Fibroblast of skin of back (primary cell): Measurements from ENCODE around the gene MAP4K4.

Experiments used
- DNase-seq: peaks from one replicate; pipeline ENCODE4 v3.0.0-alpha.2; 2013

The MAP4K4 gene

DNA sequence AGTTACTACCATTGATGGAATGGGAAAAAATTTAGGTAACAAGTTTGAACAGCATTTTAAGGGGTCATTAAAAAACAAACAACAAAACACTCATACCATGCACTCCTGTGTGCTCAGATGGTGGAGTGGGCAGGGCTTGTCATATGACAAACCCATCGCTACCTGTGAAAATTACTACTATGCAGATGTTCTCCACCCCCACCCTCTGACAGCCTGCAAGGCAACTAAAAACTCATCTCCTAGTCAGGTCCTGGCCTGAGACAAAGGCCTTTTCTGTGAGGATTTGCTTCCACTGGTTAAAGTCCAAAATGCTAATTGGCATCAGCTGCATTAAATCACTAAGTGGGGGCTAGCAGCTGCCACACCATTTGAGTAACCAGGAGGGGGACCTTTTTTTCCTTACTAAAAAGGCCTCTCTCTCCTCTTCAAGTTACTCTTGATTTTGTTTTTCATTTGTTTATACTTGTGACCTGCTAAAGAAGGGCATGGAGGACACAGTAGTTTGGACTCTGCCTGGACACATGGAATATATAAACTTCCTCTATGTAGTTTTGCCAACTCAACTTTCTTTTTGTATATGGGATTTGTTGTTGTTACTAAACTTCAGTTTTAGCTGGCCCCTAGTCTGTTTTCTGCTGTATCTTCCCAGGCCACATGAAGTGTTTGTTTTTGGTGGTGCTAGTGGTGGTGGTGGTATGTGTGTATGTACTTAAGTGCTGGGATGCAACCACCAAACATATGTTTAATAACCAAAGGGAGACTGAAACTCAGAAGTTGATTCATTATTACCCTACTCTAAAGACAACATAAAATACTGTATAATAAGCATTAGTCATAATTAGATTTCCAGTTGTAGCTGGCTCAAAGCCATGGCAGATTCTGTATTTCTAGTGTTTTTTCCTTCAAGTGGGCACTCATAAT, 121.3 kb downstream of the MAP4K4 start:
- DNase-seq = peak; percentile 84

DNA sequence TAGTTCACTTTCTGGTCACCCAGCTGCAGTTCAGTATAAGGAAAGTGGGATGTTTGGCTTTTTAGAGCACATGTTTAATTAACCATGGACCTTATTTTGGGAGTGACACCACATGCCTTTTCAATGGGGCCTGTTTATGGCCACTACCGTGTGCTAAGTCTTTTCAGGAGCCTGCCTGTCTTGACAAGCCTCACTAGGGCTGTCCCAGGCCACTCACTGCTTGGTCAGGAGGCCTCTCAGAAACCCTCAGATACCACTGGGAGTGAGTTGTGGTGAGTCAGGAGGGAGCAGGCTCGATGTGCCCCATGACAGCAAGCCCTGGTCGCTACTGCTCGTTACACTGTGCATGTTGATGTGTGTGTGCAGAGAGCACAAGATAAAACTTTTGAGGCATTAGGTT, 123.0 kb downstream of the MAP4K4 start:
- DNase-seq = peak; percentile 80

DNA sequence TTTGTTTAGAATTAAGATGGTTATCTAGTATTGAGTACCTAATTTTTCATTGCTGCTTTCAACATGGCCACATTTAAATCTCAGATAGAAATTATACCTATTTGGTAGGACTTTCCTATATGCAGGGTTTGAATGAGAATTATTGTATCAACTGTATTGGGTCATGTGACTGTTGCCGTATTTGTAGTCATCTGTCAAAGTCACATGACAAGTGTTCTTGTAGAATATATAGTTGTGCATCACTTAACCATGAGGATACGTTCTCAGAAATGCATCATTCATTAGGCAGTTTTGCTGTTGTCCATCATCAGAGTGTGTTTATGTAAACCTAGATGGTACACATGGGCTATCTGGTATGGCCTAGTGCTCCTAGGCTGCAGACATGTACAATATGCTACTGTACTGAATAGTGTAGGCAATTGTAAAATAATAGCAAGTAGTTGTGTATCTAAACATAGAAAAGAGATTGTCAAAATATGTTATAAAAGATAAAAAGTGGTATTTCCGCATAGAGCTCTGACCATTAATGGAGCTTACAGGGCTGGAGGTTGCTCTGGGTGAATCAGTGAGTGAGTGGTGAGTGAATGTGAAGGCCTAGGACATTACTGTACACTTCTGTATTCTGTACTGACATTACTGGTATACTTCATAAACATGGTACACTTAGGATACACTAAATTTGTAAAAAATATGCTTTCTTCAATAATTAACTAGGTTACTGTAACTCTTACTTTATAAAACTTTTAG, 123.7 kb downstream of the MAP4K4 start:
- DNase-seq = no peak

DNA sequence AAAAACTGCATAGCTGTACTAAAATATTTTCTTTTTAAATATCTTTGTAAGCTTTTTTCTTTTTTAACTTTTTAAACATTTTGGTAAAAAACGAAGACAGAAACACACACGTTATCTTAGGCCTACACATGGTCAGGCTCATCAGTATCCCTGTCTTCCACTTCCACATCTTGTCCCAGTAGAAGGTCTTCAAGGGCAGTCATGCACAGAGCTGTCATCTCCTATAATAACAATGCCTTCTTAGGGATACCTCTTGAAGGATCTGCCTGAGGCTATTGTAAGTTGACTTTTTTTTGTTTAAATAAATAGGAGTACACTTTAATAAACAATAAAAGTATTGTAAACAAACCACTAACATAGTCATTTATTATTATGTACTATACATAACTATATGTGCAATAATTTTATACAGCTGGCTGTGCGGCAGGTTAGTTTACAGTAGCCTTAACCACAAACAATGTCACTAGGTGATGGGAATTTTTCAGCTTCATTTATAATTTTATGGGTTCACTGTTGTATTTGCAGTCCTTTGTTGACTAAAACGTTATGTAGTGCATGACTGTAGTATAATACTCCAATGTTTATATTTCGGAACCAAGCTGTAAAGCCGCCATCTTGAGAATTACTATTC, 124.4 kb downstream of the MAP4K4 start:
- DNase-seq = no peak

DNA sequence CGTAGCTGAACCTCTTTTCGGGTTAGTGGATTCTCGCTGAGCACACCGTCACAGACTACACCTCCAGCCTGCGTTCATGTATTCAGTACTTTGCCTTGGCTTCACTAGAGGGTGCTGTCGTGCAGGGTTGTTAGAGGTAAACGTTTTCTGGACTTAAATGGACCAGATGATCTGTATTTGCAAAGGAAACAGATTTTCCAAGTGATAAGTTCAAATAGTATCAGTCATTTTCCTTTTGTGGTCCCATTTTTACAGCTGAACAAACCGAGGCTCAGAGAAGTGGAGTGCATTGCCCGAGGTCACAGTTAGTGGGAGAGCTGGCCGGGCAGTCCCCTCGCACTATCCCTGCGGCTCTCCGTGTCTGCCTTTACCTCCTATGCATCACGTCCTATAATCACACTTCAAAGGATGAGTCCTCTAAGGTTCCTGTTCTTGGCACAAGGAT, 125.9 kb downstream of the MAP4K4 start:
- DNase-seq = peak; percentile 56

DNA sequence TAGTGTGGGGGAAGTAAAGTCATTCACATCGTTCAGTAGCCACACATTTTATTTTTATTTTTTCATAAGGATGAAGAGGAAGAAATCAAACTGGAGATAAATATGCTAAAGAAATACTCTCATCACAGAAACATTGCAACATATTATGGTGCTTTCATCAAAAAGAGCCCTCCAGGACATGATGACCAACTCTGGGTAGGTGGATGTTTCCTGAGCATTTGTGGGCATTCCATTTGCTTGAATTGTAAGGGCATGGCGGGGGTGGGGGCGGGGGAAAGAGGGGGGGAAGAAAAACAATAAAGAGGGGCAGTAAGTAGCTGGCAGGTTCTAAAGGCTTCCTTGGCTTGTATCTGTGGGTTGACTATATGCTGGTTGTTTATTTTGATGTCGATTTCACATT, 126.4 kb downstream of the MAP4K4 start:
- DNase-seq = no peak

DNA sequence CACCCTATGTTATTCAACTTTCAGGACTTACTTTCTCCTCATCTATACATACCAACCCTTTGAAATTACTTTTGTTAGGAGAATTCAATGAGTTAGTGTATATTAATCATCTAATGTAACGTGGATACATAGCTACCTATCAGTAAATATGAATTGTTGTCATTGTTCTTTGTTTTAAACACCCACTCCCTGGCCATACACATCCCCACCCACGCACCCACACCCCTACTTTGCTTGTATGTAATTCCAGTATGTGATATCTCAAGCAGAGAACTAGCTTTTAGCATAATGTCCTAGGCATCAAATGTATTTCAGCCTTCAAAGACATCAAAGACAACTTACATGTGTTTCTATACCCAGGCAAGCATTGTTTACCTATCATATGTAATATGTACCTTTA, 129.2 kb downstream of the MAP4K4 start:
- DNase-seq = no peak

DNA sequence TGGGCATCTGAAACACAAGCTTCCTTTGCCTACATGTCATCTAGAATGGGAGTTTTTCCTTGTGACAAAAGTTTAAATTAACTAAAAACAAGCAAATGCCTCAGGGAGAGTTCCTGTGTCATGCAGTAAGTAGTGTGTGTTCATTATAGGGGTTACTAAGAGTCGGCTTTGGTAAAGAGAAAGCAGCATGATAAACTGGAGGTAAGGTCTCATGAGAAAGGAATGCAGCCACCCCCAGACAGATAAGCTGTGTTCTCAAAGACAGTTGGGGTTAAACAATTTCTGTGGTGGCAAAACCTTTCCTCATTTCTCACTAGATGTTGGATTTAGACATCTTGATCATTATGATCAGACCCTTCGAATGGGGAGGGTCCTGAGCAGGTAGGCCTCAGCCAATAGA, 129.7 kb downstream of the MAP4K4 start:
- peak; percentile 94 for DNase-seq

DNA sequence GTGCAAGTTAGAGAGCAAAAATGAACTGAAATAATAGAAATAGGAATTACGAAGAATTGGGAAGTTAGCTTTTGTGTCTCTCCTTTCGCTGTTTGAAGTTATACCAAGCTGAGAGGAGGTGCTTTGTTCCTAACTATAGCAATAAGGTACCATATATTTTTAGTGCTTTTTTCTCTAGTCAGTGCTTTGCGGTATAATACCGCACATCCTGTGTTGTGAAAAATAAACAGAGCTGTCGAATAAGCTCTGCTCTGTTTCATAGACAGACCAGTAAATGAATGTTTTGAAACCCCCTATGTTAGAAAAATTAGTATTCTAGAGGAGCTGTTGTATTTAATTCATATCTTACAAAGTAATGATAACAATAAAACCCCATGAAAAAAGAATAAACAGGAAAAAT, 130.8 kb downstream of the MAP4K4 start:
- DNase-seq = no peak

DNA sequence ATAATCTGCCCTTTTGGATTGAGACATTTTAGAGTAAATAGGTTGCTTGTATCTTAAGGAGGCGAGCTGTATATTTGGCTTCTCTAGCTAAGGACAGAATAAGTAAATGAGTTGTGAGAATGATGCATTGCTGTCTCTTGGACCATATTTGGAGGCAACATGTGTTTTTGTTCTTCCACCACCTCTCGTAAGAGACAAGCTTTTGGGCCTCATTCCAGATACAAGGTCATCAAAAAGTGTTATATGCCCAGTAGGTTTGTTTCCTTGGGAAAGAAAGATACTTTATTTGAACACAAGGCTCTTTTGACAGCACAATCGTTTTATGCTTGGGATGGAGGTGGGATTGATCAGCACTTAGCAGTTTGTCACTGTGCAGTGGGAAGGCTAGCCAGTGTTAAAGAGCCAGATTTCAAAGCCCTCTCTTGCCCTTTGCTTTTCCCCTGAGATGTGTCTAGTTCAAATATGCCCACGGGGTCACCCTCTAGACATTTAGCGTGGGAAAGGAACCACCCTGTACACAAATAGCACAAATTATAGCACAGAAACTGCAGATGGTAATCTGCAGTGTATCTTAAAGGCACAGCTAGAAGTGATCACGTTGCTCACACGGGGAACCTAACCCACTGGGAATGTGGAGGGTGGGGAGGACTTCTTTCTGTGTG, 131.3 kb downstream of the MAP4K4 start:
- DNase-seq = no peak

DNA sequence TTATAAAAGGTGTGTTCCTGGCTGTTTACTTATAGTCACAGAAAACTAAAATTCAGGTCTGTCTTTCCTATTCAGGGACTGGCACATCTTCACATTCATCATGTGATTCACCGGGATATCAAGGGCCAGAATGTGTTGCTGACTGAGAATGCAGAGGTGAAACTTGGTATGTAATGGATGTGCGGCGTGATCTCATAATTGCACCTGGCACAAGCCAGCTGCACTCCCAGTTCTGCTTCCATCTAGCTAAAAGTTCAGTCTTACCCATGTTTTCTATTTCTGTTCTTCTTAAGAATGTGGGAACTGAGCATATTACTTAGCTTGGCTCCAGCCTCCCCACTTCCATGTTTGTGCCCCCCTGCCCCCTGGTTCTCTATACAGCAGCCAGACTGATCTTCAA, 131.9 kb downstream of the MAP4K4 start:
- no peak for DNase-seq

DNA sequence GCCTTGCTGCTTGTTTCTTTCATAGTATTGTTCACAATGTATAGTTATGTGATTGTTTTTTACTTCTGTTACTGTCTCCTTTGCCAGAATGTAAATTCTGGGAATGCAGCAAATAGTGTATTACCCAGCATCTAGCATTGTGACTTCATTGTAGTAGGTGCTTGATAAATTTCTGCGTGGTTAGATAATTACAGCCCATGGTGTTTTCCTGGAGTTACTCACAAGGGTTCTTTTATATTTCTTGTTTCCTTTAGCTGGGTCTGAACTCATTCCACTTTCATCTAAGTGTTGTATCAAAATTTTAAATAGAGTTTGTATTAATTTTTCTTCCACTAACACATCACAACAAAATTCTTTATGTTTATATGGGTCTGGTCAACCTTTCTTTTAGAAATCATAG, 132.6 kb downstream of the MAP4K4 start:
- DNase-seq = no peak

DNA sequence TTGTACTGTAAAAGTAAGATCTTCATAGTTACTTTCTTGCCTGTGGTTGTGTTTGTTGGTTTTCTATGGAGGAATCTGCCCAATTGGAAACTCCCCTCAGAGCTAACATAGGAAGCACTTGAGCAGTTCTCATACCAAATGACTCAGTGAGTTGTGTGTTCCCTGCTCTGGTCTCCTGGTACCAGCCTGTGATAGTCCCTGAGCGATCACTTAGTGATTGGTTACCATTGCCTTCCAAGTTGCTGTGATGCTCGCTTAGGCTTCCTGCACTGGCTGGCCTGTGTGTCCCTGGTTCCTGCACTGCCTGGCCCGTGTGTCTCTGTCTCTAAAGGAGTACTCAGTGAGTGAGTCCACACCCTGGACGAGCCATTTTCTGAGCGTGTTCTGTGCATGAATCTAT, 133.0 kb downstream of the MAP4K4 start:
- peak; percentile 77 for DNase-seq

DNA sequence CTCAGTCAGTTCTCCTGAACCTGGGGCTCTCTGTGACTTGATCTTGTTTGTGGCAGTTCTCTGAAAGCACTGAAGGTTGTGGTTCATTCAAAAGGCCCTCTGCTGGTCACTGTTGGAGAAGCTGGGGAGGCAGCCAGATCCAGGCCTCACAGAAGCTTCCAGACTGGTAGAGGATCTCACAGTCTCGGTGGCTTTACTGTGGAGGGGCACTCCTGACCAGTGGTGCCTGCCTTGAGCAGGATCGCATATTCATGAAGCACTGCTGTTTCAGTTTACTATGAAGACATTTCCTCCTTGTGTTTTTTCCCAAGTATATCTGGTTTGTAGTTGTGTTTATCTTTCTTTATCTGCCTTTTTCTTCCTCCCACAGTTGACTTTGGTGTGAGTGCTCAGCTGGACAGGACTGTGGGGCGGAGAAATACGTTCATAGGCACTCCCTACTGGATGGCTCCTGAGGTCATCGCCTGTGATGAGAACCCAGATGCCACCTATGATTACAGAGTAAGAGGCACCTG, 133.9 kb downstream of the MAP4K4 start:
- DNase-seq = peak; percentile 75

DNA sequence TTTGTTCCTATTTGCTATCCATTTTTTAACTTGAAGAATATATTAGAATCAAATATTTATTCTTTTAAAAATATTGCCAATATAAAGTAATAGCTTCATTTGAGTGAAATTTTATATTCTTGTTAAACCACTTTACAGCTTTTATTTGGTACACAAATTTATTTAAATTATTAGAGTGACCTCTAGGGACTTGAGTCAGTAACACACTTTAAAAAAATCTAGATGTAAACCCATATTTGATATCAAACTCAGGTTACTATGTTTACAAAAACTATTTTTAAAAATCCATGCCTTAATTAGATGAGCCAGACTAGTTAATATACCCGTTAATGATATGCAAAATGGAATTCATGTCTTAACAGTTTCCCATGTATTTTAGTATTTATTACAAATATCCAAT, 134.6 kb downstream of the MAP4K4 start:
- DNase-seq = no peak

DNA sequence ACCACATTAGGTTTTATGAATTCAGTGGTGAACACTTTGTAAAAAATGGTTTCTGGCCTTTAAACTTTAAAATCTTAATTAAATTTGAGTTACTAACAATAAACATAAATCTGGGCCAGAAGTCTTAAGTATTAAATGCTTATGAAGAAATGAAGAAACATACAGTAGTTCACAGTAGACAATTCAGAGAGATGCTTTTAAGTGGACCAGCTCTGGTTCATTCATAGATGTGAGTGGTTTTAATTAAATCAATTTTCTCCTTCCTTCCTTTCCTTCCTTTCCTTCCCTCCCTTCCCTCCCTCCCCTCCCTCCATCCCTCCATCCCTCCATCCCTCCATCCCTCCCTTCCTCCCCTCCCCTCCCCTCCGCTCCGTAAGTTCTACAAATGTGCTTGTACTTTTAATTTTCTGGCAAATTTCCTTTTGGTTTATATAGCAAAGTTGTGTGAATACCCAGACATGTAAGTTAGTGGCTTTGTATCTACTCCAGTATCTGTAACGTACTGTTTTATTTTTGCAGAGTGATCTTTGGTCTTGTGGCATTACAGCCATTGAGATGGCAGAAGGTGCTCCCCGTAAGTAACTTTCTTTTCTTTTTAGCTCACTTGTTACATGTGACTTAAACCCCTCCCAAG, 136.5 kb downstream of the MAP4K4 start:
- no peak for DNase-seq

DNA sequence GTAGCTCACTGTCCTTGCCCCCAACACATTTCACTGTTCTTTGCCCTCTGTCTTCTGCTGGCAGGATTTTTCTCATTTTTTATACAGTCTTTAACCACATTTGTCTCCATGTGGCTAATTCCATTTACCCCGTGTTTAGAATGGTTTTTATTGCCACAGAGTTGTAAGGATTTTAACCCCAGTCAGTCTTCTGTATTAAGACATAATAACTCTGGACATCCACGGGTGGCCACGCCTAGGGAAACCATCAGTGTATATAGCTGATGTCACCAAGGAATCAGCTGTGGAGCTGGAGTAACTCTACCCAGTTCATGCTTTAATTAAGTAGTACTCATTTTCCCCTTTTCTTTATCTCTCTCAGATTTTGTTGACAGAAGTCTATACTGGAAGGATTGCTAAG, 139.8 kb downstream of the MAP4K4 start:
- peak; percentile 46 for DNase-seq

DNA sequence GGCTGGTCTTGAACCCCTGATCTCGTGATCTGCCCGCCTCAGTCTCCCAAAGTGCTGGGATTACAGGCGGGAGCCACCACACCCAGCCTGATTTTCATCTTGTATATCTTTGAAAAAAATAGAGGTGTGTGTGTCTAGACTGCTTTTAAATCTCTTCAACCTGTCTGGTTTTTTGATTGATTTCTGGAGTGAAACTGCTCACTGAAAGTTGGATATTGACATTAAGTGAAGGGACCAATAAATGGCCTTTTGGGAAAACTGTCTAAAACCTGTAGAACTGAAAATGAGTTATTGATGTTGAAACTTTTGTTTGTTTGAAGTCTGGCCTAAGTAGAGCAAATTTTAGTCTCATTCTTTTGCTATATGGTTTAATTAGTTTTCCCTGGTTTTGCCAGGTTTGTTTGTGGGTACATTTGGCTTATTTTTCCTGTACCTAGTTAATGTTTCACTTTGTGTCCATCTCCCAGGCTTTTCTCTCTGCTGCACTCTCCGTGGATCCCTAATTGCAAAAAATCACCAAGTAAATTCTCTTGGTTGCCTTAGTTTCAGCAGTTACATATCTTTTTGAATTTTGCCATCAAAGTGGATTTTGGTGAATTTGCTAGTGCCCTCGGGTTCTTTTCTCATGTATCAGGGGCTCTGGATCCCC, 144.3 kb downstream of the MAP4K4 start:
- DNase-seq = no peak

DNA sequence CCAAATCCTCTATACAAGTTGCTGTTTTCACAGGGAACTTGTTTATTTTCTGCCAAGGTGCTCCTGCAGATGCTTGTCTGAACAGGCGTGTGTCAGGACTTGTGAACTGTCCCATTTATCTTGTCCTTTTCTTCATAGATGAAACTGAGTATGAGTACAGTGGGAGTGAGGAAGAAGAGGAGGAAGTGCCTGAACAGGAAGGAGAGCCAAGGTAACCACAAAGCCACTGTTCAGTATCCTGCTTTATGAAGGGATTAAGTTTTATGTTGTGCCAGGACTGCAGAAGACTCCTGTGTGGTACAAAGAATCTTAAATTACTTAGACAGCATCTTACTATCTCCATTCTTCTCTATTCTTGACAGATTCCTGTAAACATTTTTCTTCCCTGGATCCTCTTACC, 145.0 kb downstream of the MAP4K4 start:
- DNase-seq = no peak

DNA sequence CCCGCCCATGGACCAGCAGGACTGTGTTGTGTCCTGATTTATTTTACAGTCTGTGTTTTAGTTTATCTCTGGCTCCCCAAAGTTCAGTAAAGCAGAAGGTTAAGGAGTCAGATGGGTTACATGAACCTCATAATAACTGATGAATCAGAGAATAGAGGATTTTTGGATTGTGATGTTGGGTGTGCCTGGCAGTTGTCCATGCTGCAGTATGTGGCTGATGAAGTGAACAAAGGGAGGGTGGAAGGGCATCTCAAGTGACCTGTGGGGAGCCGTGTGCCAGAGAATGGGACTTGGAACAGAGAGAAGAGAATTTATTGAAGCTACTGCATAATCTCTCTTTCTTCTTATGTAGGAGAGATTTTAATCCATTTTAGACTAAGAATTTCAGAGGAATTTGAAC, 145.5 kb downstream of the MAP4K4 start:
- peak; percentile 45 for DNase-seq

DNA sequence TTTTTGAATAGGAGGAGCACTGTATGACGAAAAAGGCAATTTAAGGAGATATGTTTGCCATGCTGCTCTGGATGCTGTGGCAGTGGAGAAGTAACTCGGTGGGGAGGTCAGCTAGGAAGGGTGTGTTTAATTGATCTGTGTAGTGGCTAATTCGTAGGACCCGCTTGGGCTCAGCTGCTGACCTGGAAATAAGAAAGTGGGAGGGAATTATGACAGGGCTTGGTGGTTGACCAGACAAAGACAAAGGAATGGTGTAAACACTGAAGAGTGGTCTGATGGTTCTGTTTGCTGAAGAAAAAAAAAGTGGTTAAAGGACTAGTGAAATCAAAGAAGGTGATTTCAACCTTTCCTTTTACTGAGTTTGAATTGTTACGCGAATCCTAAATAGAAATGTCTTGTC, 146.0 kb downstream of the MAP4K4 start:
- no peak for DNase-seq
